Fibroblast of peridontal ligament (primary cell): ENCODE data around the gene CERS2.
A peak's percentile ranks its signal among the peaks of the same experiment; 100 is the strongest.
"Not testable (repeated sequence)": the region's sequence is repeated elsewhere in the genome, so short reads cannot be mapped to it uniquely, and the experiment has no call there.

Experiments
- DNase-seq: peaks from one replicate; pipeline ENCODE4 v3.0.0-alpha.2; 2010; ENCODE audit errors: extremely low read depth

Gene CERS2

DNA sequence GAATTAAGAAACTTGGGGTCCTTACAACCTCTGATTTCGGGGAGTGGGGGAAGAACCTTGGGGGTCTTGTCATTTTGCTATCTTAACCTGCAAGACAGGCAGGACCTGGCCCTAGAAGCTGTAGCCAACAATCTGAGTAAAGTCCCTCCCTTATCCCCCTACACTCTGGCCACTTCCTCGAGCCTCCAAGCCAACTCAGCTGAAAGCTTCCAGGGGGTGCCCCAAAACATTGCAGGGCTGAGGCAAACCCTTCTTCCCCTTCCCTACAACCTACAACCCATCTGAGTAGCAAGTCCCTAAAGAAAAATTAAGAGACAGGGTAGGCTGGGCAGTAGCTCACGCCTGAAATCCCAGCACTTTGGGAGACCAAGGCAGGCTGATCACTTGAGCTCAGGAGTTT is 5.0 kb downstream of the CERS2 start:
- no peak for DNase-seq

DNA sequence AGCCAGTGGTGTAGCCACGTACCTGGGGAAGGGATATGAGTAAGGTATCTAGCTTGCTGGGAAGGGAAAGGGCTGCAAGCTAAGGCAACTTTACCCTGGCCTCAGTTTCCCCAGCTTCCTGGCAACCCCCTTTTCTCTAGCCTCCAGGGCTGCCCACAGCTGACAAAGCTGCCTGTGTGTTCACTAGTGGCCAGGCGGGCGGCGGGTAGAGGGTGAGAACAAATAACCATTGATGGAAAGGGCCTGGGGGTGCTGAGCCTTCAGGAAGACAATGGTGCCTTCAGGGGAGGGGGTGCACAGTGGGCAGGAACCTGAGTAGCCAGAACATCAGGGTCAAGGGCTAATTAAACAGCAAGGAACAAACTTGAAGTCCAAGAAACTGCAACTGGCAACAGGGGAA is 6.1 kb downstream of the CERS2 start:
- DNase-seq, result no peak

- DNase-seq, result no peak
Observed at GRCh38 chr1:150967936-150968335, 6.7 kb downstream of the CERS2 start.

GRCh38 chr1:150966011-150966410 is 8.6 kb downstream of the CERS2 start:
- no peak for DNase-seq

DNA sequence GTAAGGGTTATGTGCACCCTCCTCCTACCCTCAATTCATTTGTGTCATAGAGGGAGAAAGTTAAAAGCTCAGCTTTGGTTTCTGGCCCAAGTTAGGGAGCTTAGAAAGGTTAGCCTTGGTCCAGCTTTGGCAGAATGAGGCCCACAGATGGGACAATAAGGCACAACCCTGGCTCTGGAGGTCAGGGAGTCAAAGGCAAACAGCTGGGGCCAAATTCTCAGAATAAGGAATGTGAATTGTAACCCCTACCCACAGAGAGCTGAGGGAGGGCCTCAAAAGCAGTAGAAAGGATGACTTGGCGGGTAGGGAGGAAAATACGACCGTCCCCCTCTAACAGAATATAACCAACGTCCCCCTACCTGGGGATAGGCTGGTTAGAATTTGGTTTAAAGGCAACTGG is 9.0 kb downstream of the CERS2 start:
- DNase-seq, result no peak

GRCh38 chr1:150964164-150964489 is 10.5 kb downstream of the CERS2 start:
- DNase-seq, result no peak

DNA sequence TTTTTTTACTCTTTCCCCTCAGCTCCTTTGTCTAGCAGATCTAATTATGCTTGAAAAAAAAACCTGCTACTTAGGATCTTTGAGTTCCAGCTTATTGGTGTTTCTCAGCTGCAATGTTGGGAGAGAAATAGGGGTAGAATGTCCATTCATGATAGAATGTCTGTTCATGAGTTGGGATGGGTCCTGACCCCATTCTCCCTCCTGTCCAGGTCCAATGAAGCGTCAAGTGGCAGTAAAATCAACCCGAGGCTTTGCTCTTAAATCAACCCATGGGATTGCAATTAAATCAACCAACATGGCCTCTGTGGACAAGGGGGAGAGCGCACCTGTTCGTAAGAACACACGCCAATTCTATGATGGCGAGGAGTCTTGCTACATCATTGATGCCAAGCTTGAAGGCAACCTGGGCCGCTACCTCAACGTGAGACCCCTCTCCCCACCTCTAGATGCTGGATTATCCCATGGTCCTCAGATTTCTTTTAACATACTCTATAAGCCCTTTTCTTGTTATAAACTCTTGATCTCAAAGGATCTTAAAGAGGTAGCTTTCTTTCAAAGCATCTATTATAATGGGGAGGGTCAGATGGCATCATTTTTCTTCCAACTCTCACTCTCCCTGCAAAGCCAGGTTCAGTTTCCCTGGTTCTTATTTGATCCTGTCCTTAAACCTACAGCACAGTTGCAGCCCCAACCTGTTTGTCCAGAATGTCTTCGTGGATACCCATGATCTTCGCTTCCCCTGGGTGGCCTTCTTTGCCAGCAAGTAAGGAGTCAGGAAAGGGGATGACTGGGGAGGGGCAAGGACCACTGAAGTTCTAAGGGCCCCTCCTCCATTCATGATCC is 11.1 kb downstream of the CERS2 start:
- DNase-seq, result no peak

GRCh38 chr1:150961756-150962155 is 12.9 kb downstream of the CERS2 start:
- DNase-seq, result no peak

- DNase-seq, result no peak
Observed at GRCh38 chr1:150960646-150961045, 14.0 kb downstream of the CERS2 start.

- DNase-seq, result no peak
Observed at GRCh38 chr1:150957666-150958065, 17.0 kb downstream of the CERS2 start.

GRCh38 chr1:150955280-150955679 is 19.4 kb downstream of the CERS2 start:
- DNase-seq, result no peak

- no peak for DNase-seq
Observed at GRCh38 chr1:150954708-150955107, 19.9 kb downstream of the CERS2 start.

DNA sequence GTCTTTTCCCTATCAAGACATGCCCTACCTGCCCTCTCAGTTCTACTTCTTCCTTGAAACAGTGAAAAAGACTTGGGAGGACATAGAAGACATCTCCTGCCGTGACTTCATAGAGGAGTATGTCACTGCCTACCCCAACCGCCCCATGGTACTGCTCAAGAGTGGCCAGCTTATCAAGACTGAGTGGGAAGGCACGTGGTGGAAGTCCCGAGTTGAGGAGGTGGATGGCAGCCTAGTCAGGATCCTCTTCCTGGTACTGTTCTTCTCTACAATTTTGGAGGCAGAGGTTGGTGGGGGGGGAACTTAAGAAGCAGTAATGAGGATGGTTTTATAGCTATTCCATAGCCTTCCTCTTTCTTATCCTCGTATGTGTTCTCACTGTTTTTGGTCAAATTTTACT is 29.8 kb downstream of the CERS2 start:
- no peak for DNase-seq

GRCh38 chr1:150931773-150932172 is 42.9 kb downstream of the CERS2 start:
- peak; percentile 30 for DNase-seq

DNA sequence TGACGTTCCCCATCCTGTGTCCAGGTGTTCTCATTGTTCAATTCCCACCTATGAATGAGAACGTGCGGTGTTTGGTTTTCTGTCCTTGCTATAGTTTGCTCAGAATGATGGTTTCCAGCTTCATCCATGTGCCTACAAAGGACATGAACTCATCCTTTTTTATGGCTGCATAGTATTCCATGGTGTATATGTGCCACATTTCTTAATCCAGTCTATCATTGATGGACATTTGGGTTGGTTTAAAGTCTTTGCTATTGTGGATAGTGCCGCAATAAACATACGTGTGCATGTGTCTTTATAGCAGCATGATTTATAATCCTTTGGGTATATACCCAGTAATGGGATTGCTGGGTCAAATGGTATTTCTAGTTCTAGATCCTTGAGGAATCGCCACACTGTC is 45.9 kb downstream of the CERS2 start:
- DNase-seq, result not testable (repeated sequence)

GRCh38 chr1:150928286-150928685 is 46.3 kb downstream of the CERS2 start:
- DNase-seq, result peak; percentile 7

- DNase-seq, result no peak
Observed at GRCh38 chr1:150927624-150928023, 47.0 kb downstream of the CERS2 start.

GRCh38 chr1:150926097-150926741 is 48.4 kb downstream of the CERS2 start, which contains the start of gene SETDB1:
Gene SETDB1, plus strand, starts transcription at chr1:150926363. Its CDS starts 1,352 bp downstream, at chr1:150927715.
- peak; percentile 96 for DNase-seq

DNA sequence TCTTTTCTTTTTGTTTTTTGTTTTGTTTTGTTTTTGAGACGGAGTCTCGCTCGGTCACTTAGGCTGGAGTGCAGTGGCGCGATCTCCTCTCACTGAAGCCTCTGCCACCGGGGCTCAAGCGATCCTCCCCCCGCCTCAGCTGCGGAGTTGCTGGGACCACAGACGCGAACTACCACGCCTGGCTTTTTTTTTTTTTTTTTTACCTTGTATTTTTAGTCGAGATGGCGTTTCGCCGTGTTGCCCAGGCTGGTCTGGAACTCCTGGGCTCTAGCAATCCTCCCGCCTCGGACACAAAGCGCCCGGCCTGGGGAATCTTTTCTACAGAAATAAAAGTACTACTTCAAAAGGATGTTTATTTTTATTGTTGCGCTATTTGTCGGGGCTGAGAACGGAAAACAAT is 49.6 kb downstream of the CERS2 start:
- no peak for DNase-seq

GRCh38 chr1:150922519-150922975 is 52.1 kb downstream of the CERS2 start:
- DNase-seq, result peak; percentile 91

DNA sequence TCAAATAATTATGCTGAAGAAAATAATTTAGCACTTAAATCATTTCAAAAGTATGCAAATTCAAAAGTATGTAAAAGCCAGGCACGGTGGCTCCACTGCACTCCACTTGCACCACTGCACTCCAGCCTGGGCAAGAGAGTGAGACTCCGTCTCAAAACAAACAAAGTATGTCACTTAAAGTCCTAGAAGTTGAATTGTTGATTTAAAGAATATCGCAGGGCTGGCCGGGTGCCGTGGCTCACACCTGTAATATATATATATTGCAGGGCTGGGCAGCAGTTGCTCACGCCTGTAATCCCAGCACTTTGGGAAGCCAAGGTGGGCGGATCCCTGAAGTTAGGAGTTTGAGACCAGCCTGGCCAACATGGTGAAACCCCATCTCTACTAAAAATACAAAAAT is 57.2 kb downstream of the CERS2 start:
- DNase-seq, result no peak
